HepG2 (cell line): ENCODE results near the gene SP1. TPM values are rescaled to one million over a fixed set of nuclear protein-coding genes. Genes with fewer than 3 reads are reported as not detected.
A peak's percentile ranks its signal among the peaks of the same experiment; 100 is the strongest.

Experiments used
- AKNA ChIP-seq: sonication (generic); formaldehyde crosslinking; IDR thresholded peaks from 2 replicates; pipeline ENCODE4 v1.4.0; 2020; ENCODE audit warnings: missing genetic modification reagents, borderline replicate concordance
- ASH2L ChIP-seq: fragments of 300-600, 200-600 bp; sonication (generic); IDR thresholded peaks from 2 replicates; pipeline ENCODE4 v1.7.0; 2017; ENCODE audit warnings: low read depth, mild to moderate bottlenecking, moderate library complexity, mixed read lengths, low read length; ENCODE audit not compliant: insufficient read length
- FOXO1 ChIP-seq: sonication (generic); formaldehyde crosslinking; IDR thresholded peaks from 2 replicates; pipeline ENCODE4 v1.4.0; 2020; ENCODE audit warnings: missing genetic modification reagents
- GABPB1 ChIP-seq: IDR thresholded peaks from 2 replicates; pipeline ENCODE4 v1.6.1; 2016; ENCODE audit warnings: mild to moderate bottlenecking, missing genetic modification reagents, moderate library complexity, missing compliant biosample characterization
- HDAC1 ChIP-seq: sonication (generic); formaldehyde crosslinking; IDR thresholded peaks from 2 replicates; pipeline ENCODE4 v1.5.1; 2020; ENCODE audit warnings: mild to moderate bottlenecking, missing genetic modification reagents
- HNRNPL ChIP-seq: fragments of 200-400 bp; formaldehyde crosslinking; IDR thresholded peaks from 2 replicates; pipeline ENCODE4 v1.6.1; 2017; ENCODE audit warnings: mild to moderate bottlenecking, low read depth, low read length
- RXRB ChIP-seq: IDR thresholded peaks from 2 replicates; pipeline ENCODE4 v1.6.1; 2016; ENCODE audit warnings: borderline replicate concordance, missing genetic modification reagents, missing compliant biosample characterization
- ZBTB42 ChIP-seq: sonication (generic); formaldehyde crosslinking; IDR thresholded peaks from 2 replicates; pipeline ENCODE4 v1.5.0; 2020; ENCODE audit warnings: mild to moderate bottlenecking, missing genetic modification reagents
- ZBTB7A ChIP-seq: sonication (generic); formaldehyde crosslinking; IDR thresholded peaks from 2 replicates; pipeline ENCODE4 v1.8.0; 2022; ENCODE audit warnings: mild to moderate bottlenecking, missing genetic modification reagents
- ZNF615 ChIP-seq: sonication (generic); formaldehyde crosslinking; IDR thresholded peaks from 2 replicates; pipeline ENCODE4 v1.5.0; 2020; ENCODE audit warnings: mild to moderate bottlenecking, missing genetic modification reagents, borderline replicate concordance
- ZSCAN22 ChIP-seq: sonication (generic); formaldehyde crosslinking; IDR thresholded peaks from 2 replicates; pipeline ENCODE4 v1.4.0; 2020; ENCODE audit warnings: mild to moderate bottlenecking, missing genetic modification reagents
- polyA plus RNA-seq, 8 experiments: library from polyadenylated mRNA; depleted of rRNA in 3 of 8; stranded (reverse) in 7 of 8; unstranded in 1 of 8; fragments of >200 nt; fragmentation: Illumina TruSeq in 4 of 8; extraction: Trizol in 4 of 8; gene quantifications; 2 replicates each; pipeline versions ENCODE4 v1.2.1 to v1.2.3, GENCODE V29; 2011 to 2016; ENCODE audit warnings: low read depth in 4 of 8, missing spikeins in 1 of 8, mixed read lengths in 1 of 8; ENCODE audit not compliant: insufficient read depth in 1 of 8
- total RNA-seq, 5 experiments: library from RNA; depleted of rRNA; stranded (reverse); fragments of >200 nt; fragmentation: Illumina TruSeq; extraction: Trizol; gene quantifications; 2 replicates each; pipeline ENCODE4 v1.2.3, GENCODE V29; 2016; ENCODE audit warnings: low read depth in 1 of 5
- TF ChIP-seq, protein P1 (sequence below): IDR thresholded peaks from 2 replicates; pipeline ENCODE4 v1.6.1; 2016; ENCODE audit warnings: missing compliant biosample characterization, missing genetic modification reagents, borderline replicate concordance
- TF ChIP-seq, protein P2 (sequence below): sonication (generic); formaldehyde crosslinking; IDR thresholded peaks from 2 replicates; pipeline ENCODE4 v1.4.0; 2020; ENCODE audit warnings: missing genetic modification reagents
- TF ChIP-seq, protein P3 (sequence below): sonication (generic); formaldehyde crosslinking; IDR thresholded peaks from 2 replicates; pipeline ENCODE4 v1.5.0; 2020; ENCODE audit warnings: mild to moderate bottlenecking, missing genetic modification reagents, borderline replicate concordance
- TF ChIP-seq, protein P4 (sequence below): IDR thresholded peaks from 2 replicates; pipeline ENCODE4 v1.6.1; 2016; ENCODE audit warnings: low read depth

SP1 gene
- total and polyA plus RNA-seq, 2 of the 13 experiments (the other 11 are each of a cell fraction or from before 2014, with no cell fraction given) = 26.5 to 27.5 TPM

DNA sequence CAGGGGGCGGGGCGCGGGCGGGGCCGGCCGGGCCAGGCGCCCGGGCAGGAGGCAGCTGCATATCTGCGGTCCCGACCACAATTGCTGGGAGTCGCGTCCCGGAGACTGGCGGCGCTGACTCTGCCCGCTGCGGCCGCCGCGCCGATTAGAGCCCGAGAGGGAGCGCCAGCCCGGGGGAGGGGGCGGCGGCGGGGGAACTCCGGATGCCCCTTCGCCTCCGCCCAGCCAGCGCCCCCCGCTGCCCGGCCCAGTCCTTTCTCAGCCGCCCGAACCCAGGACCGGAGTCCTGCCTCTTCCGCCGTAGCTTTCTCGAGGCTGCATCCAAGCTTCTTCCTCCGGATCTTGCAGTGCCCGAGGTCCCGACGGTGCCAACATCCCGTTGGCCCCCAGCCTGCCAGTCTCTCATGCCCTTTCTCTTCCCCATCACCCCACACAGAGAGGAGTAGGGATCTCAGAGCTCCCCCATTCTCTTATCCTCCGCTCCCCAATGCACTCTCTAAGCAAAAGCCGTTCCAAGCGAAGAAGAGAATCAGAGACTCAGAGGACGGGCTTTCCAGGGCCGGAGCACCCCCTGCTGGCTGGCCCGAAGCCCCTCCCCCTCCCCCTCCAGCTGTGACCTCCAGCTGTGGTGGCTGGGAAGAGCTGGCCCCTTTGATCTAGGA lies 35.0 kb upstream of the SP1 start (continued):
- TF ChIP-seq AKNA (no peak), FOXO1 (CRISPR knock-in tag) (peak; percentile 15; the same call in 1 of the 2 replicates), HNRNPL (peak; percentile 70; the same call in 1 of the 2 replicates), ZBTB7A (CRISPR knock-in tag) (0 out of 2 replicates have a peak, but pooled peaks have one; percentile 22), HDAC1 (CRISPR knock-in tag) (peak; percentile 26; the same call in 1 of the 2 replicates), ZSCAN22 (CRISPR knock-in tag) (no peak), GABPB1 (CRISPR knock-in tag) (peak; percentile 37; the same call in 1 of the 2 replicates), ZNF615 (no peak), ZBTB42 (CRISPR knock-in tag) (peak; percentile 99), ASH2L (peak; percentile 31), RXRB (CRISPR knock-in tag) (peak; percentile 11; the same call in 1 of the 2 replicates)
- TF ChIP-seq, protein P1, sequence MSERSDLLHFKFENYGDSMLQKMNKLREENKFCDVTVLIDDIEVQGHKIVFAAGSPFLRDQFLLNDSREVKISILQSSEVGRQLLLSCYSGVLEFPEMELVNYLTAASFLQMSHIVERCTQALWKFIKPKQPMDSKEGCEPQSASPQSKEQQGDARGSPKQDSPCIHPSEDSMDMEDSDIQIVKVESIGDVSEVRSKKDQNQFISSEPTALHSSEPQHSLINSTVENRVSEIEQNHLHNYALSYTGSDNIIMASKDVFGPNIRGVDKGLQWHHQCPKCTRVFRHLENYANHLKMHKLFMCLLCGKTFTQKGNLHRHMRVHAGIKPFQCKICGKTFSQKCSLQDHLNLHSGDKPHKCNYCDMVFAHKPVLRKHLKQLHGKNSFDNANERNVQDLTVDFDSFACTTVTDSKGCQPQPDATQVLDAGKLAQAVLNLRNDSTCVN (CRISPR knock-in tag) = no peak
- TF ChIP-seq, protein P2, sequence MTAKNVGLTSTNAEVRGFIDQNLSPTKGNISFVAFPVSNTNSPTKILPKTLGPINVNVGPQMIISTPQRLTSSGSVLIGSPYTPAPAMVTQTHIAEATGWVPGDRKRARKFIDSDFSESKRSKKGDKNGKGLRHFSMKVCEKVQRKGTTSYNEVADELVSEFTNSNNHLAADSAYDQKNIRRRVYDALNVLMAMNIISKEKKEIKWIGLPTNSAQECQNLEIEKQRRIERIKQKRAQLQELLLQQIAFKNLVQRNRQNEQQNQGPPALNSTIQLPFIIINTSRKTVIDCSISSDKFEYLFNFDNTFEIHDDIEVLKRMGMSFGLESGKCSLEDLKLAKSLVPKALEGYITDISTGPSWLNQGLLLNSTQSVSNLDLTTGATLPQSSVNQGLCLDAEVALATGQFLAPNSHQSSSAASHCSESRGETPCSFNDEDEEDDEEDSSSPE (CRISPR knock-in tag) = no peak
- TF ChIP-seq, protein P3, sequence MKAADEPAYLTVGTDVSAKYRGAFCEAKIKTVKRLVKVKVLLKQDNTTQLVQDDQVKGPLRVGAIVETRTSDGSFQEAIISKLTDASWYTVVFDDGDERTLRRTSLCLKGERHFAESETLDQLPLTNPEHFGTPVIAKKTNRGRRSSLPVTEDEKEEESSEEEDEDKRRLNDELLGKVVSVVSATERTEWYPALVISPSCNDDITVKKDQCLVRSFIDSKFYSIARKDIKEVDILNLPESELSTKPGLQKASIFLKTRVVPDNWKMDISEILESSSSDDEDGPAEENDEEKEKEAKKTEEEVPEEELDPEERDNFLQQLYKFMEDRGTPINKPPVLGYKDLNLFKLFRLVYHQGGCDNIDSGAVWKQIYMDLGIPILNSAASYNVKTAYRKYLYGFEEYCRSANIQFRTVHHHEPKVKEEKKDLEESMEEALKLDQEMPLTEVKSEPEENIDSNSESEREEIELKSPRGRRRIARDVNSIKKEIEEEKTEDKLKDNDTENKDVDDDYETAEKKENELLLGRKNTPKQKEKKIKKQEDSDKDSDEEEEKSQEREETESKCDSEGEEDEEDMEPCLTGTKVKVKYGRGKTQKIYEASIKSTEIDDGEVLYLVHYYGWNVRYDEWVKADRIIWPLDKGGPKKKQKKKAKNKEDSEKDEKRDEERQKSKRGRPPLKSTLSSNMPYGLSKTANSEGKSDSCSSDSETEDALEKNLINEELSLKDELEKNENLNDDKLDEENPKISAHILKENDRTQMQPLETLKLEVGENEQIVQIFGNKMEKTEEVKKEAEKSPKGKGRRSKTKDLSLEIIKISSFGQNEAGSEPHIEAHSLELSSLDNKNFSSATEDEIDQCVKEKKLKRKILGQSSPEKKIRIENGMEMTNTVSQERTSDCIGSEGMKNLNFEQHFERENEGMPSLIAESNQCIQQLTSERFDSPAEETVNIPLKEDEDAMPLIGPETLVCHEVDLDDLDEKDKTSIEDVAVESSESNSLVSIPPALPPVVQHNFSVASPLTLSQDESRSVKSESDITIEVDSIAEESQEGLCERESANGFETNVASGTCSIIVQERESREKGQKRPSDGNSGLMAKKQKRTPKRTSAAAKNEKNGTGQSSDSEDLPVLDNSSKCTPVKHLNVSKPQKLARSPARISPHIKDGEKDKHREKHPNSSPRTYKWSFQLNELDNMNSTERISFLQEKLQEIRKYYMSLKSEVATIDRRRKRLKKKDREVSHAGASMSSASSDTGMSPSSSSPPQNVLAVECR = peak; percentile 22; the same call in 1 of the 2 replicates
- TF ChIP-seq, protein P4, sequence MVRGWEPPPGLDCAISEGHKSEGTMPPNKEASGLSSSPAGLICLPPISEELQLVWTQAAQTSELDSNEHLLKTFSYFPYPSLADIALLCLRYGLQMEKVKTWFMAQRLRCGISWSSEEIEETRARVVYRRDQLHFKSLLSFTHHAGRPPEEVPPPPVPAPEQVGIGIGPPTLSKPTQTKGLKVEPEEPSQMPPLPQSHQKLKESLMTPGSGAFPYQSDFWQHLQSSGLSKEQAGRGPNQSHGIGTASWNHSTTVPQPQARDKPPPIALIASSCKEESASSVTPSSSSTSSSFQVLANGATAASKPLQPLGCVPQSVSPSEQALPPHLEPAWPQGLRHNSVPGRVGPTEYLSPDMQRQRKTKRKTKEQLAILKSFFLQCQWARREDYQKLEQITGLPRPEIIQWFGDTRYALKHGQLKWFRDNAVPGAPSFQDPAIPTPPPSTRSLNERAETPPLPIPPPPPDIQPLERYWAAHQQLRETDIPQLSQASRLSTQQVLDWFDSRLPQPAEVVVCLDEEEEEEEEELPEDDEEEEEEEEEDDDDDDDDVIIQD = 0 out of 2 replicates have a peak, but pooled peaks have one; percentile 19
